HCT116 (cell line): Measurements from ENCODE around the gene ADCY1. TPM values are rescaled to one million over a fixed set of nuclear protein-coding genes. Genes with fewer than 3 reads are reported as not detected.

Source experiments
- ATAC-seq: fragments of 200-7000 bp; cut with Tn5 transposase; 2 replicates; pipeline ENCODE4 v1.9.1; 2020; ENCODE audit warnings: mild to moderate bottlenecking, moderate library complexity
- BruUV-seq: library from RNA; stranded (reverse); fragments of 400-500 nt; replicated peaks from 2 replicates; lab custom pipeline; 2021; lab: Mats Ljungman, UMichigan
- CTCF ChIA-PET: fragments of 300-600 bp; sonication (Branson Sonifier 250); formaldehyde crosslinking; loops from one replicate; lab custom pipeline; 2021; ENCODE audit warnings: antibody characterized with exemption; lab: Charles Lee
- POLR2A ChIA-PET: fragments of 300-600, 350-600 bp; sonication (Branson Sonifier 250); formaldehyde crosslinking; loops from one replicate; lab custom pipeline; 2021; ENCODE audit warnings: antibody characterized with exemption; lab: Charles Lee
- RAD21 ChIA-PET, 2 experiments: fragments of 300-600 bp; sonication (Branson Sonifier 250); formaldehyde crosslinking; loops; one replicate each; lab custom pipeline; 2023; ENCODE audit warnings: low total read pairs in 2 of 2; ENCODE audit not compliant: uncharacterized antibody in 2 of 2, unreplicated experiment in 2 of 2, low non-redundant PET in 1 of 2; lab: Charles Lee
- DNase-seq: peaks from one replicate; pipeline ENCODE4 v3.0.0-alpha.2; 2010; ENCODE audit warnings: low read depth, low spot score
- H2AFZ ChIP-seq: fragments of 200-600 bp; shearing (Covaris generic), sonication (generic); 2 replicates; pipeline ENCODE4 v1.6.1; 2017; ENCODE audit warnings: low read depth, mixed run types, mixed read lengths, antibody characterized with exemption, low read length; ENCODE audit not compliant: poor library complexity, severe bottlenecking
- H3K27ac ChIP-seq: 2 replicates; pipeline ENCODE4 v1.5.1; 2012; ENCODE audit warnings: low read depth, low read length
- H3K27me3 ChIP-seq: fragments of 200-600 bp; sonication (generic); 2 replicates; pipeline ENCODE4 v1.6.1; 2016; ENCODE audit warnings: mixed run types, low read length, mixed read lengths; ENCODE audit not compliant: insufficient read depth
- H3K36me3 ChIP-seq, 2 experiments: fragments of 200-500 bp in 1 of 2; fragments of 200-600 bp in 1 of 2; sonication (Bioruptor generic) in 1 of 2; sonication (generic) in 1 of 2; 2 replicates each; pipeline versions ENCODE4 v1.5.1 to v1.6.1; 2014 to 2016; ENCODE audit warnings: low read length in 2 of 2, inconsistent platforms in 1 of 2, mixed read lengths in 1 of 2, mixed run types in 1 of 2; ENCODE audit not compliant: insufficient read depth in 2 of 2, control insufficient read depth in 1 of 2
- H3K4me1 ChIP-seq, 2 experiments: fragments of 200-600 bp in 1 of 2; sonication (generic) in 1 of 2; 2 replicates each; pipeline versions ENCODE4 v1.5.1 to v1.6.1; 2012 to 2017; ENCODE audit warnings: low read length in 2 of 2, inconsistent platforms in 1 of 2, mild to moderate bottlenecking in 1 of 2, mixed read lengths in 1 of 2, mixed run types in 1 of 2, moderate library complexity in 1 of 2; ENCODE audit not compliant: insufficient read depth in 2 of 2, control insufficient read depth in 1 of 2
- H3K4me2 ChIP-seq: fragments of 200-600 bp; sonication (generic); 2 replicates; pipeline ENCODE4 v1.6.1; 2017; ENCODE audit warnings: mixed run types, low read length, mixed read lengths
- H3K4me3 ChIP-seq, 2 experiments: fragments of 200-600 bp in 1 of 2; sonication (generic) in 1 of 2; replicated peaks in 1 of 2; 2 replicates each; pipeline ENCODE4 v1.5.1; 2011 to 2016; ENCODE audit warnings: low read length in 2 of 2, control low read depth in 1 of 2, low read depth in 1 of 2, mild to moderate bottlenecking in 1 of 2, mixed read lengths in 1 of 2, mixed run types in 1 of 2
- H3K79me2 ChIP-seq: fragments of 200-600 bp; sonication (generic); 2 replicates; pipeline ENCODE4 v1.6.1; 2017; ENCODE audit warnings: mild to moderate bottlenecking, mixed run types, low read length, moderate library complexity, mixed read lengths; ENCODE audit not compliant: insufficient read depth
- H3K9ac ChIP-seq: fragments of 200-600 bp; sonication (generic); 2 replicates; pipeline ENCODE4 v1.6.1; 2016; ENCODE audit warnings: low read length, mixed read lengths
- H3K9me2 ChIP-seq: fragments of 200-600 bp; sonication (generic), shearing (Covaris generic); 2 replicates; pipeline ENCODE4 v1.6.1; 2017; ENCODE audit warnings: mixed run types, mild to moderate bottlenecking, moderate library complexity; ENCODE audit not compliant: insufficient read depth
- H3K9me3 ChIP-seq, 2 experiments: fragments of 200-500 bp in 1 of 2; fragments of 200-600 bp in 1 of 2; sonication (Bioruptor generic) in 1 of 2; sonication (generic) in 1 of 2; 2 replicates each; pipeline ENCODE4 v1.6.1; 2014 to 2017; ENCODE audit warnings: low read length in 2 of 2, mixed read lengths in 2 of 2, inconsistent platforms in 1 of 2, low read depth in 1 of 2, mild to moderate bottlenecking in 1 of 2, mixed run types in 1 of 2, moderate library complexity in 1 of 2; ENCODE audit not compliant: control insufficient read depth in 1 of 2, insufficient read depth in 1 of 2
- H4K20me1 ChIP-seq: fragments of 200-600 bp; sonication (generic), shearing (Covaris generic); 2 replicates; pipeline ENCODE4 v1.6.1; 2017; ENCODE audit warnings: mixed run types, mild to moderate bottlenecking, moderate library complexity; ENCODE audit not compliant: insufficient read depth
- CBX3 ChIP-seq: IDR thresholded peaks from 2 replicates; pipeline ENCODE4 v1.6.1; 2012; ENCODE audit warnings: low read depth
- CEBPB ChIP-seq: IDR thresholded peaks from 2 replicates; pipeline ENCODE4 v1.6.1; 2012; ENCODE audit warnings: low read depth
- EGR1 ChIP-seq: IDR thresholded peaks from 2 replicates; pipeline ENCODE4 v1.6.1; 2012; ENCODE audit warnings: low read depth
- ELF1 ChIP-seq: IDR thresholded peaks from 2 replicates; pipeline ENCODE4 v1.6.1; 2012; ENCODE audit warnings: low read depth, borderline replicate concordance
- EZH2 ChIP-seq: fragments of 200-600 bp; sonication (generic); IDR thresholded peaks from 2 replicates; pipeline ENCODE4 v1.6.1; 2017; ENCODE audit warnings: antibody characterized with exemption, mixed run types
- EZH2phosphoT487 ChIP-seq: fragments of 200-600 bp; IDR thresholded peaks from 2 replicates; pipeline ENCODE4 v1.6.1; 2018; ENCODE audit warnings: antibody characterized with exemption, borderline replicate concordance
- FOSL1 ChIP-seq: IDR thresholded peaks from 2 replicates; pipeline ENCODE4 v1.6.1; 2012; ENCODE audit warnings: low read depth
- JUND ChIP-seq: IDR thresholded peaks from 2 replicates; pipeline ENCODE4 v1.6.1; 2012
- POLR2A ChIP-seq: IDR thresholded peaks from 2 replicates; pipeline ENCODE4 v1.7.0; 2011; ENCODE audit warnings: borderline replicate concordance; ENCODE audit not compliant: insufficient read depth, insufficient read length; ENCODE audit errors: extremely low read depth
- POLR2AphosphoS5 ChIP-seq: IDR thresholded peaks from 2 replicates; pipeline ENCODE4 v1.6.1; 2011; ENCODE audit warnings: mild to moderate bottlenecking, low read depth, low read length, moderate library complexity
- SIN3A ChIP-seq: IDR thresholded peaks from 2 replicates; pipeline ENCODE4 v1.6.1; 2012; ENCODE audit warnings: low read depth
- TCF7L2 ChIP-seq: IDR thresholded peaks from 2 replicates; pipeline ENCODE4 v1.7.0; 2011; ENCODE audit warnings: borderline replicate concordance, inconsistent platforms; ENCODE audit not compliant: insufficient read depth, insufficient read length; ENCODE audit errors: extremely low read depth
- YY1 ChIP-seq: IDR thresholded peaks from 2 replicates; pipeline ENCODE4 v1.6.1; 2011; ENCODE audit warnings: low read length, low read depth, moderate library complexity, mild to moderate bottlenecking; ENCODE audit not compliant: insufficient replicate concordance; ENCODE audit errors: extremely low read depth
- ZBTB33 ChIP-seq: IDR thresholded peaks from 2 replicates; pipeline ENCODE4 v1.6.1; 2011; ENCODE audit warnings: mild to moderate bottlenecking, low read length, moderate library complexity; ENCODE audit not compliant: insufficient replicate concordance; ENCODE audit errors: extremely low read depth
- ZFX ChIP-seq: fragments of 450-650 bp; IDR thresholded peaks from 2 replicates; pipeline ENCODE4 v1.6.1; 2017
- intact Hi-C: fragments of 100-400 bp; cut with micrococcal nuclease; formaldehyde crosslinking; loops from 2 replicates; pipeline ENCODE4 v1.10.0; 2022
- total RNA-seq: library from RNA; stranded (reverse); gene quantifications from one replicate; pipeline ENCODE4 v1.2.1, GENCODE V29; 2021; ENCODE audit not compliant: unreplicated experiment
- TF ChIP-seq, protein P1 (sequence below): IDR thresholded peaks from 2 replicates; pipeline ENCODE4 v1.6.1; 2012; ENCODE audit warnings: low read depth
- TF ChIP-seq, protein P2 (sequence below): IDR thresholded peaks from 2 replicates; pipeline ENCODE4 v1.6.1; 2012

The ADCY1 gene
- total RNA-seq, 1 experiment from 2014 or later = 0.05 TPM

DNA sequence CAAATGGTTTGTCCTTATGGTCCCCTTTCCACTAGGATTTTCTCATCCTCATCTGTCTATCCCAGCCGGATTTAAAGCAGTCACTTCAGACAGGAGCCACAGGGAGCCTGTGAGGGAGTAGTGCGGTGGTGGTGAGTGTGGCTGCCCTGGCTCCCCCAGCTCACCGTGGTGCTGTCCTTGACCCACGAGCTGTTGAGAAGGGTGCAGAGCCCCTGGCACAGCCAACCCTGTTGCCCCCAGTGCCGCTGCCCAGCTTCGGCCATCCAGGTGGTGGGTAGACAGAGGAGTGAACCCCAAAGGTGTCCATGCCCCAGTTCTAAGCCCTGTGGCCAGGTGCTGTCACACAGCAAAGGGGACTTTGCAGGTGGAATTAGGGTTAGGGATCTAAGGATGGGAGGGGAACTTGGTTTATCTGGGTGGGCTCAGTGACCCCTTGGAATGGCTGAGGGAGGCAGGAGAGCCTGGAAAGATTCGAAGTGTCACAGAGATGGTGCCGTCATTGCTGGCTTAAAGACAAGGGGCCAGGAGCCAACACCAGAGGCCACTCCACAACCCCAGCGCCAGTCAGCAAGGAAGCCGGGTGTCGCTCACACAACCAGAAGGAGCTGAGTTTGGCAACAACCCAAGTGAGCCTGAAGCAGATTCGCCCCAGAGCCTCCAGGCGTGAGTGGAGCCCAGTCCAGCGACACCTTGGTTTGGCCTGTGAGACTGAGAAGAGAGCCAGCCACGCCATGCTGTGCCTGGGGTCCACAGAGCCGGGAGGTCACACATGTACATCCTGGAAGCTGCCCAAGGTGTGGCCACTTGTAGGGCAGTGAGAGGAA is 142.4 kb downstream of the ADCY1 start:
- H3K79me2 ChIP-seq = no peaks in the 10 kb centered on the region
- H2AFZ ChIP-seq = no peak overlapping the region
- intact Hi-C loops = no loop called here
- H3K27me3 ChIP-seq = no peaks in the 10 kb centered on the region; the same call in 1 of the 2 replicates
- no peaks in the 10 kb centered on the region for H3K9me2 ChIP-seq
- H3K9ac ChIP-seq = no peak overlapping the region
- TF ChIP-seq CBX3 (no peak), CEBPB (no peak), FOSL1 (no peak), POLR2A (no peak), ELF1 (no peak), JUND (no peak), POLR2AphosphoS5 (no peak), ZBTB33 (no peak), TCF7L2 (no peak), SIN3A (no peak), YY1 (no peak), EZH2phosphoT487 (no peak), ZFX (no peak), EGR1 (no peak), EZH2 (no peak)
- TF ChIP-seq, protein P1, sequence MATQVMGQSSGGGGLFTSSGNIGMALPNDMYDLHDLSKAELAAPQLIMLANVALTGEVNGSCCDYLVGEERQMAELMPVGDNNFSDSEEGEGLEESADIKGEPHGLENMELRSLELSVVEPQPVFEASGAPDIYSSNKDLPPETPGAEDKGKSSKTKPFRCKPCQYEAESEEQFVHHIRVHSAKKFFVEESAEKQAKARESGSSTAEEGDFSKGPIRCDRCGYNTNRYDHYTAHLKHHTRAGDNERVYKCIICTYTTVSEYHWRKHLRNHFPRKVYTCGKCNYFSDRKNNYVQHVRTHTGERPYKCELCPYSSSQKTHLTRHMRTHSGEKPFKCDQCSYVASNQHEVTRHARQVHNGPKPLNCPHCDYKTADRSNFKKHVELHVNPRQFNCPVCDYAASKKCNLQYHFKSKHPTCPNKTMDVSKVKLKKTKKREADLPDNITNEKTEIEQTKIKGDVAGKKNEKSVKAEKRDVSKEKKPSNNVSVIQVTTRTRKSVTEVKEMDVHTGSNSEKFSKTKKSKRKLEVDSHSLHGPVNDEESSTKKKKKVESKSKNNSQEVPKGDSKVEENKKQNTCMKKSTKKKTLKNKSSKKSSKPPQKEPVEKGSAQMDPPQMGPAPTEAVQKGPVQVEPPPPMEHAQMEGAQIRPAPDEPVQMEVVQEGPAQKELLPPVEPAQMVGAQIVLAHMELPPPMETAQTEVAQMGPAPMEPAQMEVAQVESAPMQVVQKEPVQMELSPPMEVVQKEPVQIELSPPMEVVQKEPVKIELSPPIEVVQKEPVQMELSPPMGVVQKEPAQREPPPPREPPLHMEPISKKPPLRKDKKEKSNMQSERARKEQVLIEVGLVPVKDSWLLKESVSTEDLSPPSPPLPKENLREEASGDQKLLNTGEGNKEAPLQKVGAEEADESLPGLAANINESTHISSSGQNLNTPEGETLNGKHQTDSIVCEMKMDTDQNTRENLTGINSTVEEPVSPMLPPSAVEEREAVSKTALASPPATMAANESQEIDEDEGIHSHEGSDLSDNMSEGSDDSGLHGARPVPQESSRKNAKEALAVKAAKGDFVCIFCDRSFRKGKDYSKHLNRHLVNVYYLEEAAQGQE = no peak
- TF ChIP-seq, protein P2, sequence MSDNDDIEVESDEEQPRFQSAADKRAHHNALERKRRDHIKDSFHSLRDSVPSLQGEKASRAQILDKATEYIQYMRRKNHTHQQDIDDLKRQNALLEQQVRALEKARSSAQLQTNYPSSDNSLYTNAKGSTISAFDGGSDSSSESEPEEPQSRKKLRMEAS = no peak
- TF ChIP-seq, all 23 proteins: peak for 0
- BruUV-seq = no TSS peak
- Histone ChIP-seq H3K9me3 (no peaks in the 10 kb centered on the region), H3K27ac (no peak overlapping the region), H4K20me1 (no peaks in the 10 kb centered on the region), H3K4me1 (no peaks in the 10 kb centered on the region), H3K36me3 (no peaks in the 10 kb centered on the region), H3K4me2 (no peak overlapping the region), H3K4me3 (no peak overlapping the region)
- RAD21 ChIA-PET = no interaction called here
- CTCF ChIA-PET = no interaction called here
- DNase-seq = no peak
- POLR2A ChIA-PET = no interaction called here
- ATAC-seq = no peak
